HG02943 (cell line): Measurements from ENCODE around the gene SETD9.

Experiments used
- ATAC-seq: cut with Tn5 transposase; IDR thresholded peaks from one replicate; pipeline ENCODE4 v1.9.1; 2021; ENCODE audit warnings: mild to moderate bottlenecking, low read depth, moderate library complexity; ENCODE audit not compliant: unreplicated experiment

SETD9 gene

GRCh38 chr5:56909294-56910209, at the start of gene SETD9:
TSS of gene SETD9 (plus strand) at chr5:56909596. CDS start at chr5:56909646, 50 bp downstream.
- peak; percentile 92 for ATAC-seq

- no peak for ATAC-seq
These were observed 47.4 kb upstream of the SETD9 start for GRCh38 chr5:56861893-56862485.

DNA sequence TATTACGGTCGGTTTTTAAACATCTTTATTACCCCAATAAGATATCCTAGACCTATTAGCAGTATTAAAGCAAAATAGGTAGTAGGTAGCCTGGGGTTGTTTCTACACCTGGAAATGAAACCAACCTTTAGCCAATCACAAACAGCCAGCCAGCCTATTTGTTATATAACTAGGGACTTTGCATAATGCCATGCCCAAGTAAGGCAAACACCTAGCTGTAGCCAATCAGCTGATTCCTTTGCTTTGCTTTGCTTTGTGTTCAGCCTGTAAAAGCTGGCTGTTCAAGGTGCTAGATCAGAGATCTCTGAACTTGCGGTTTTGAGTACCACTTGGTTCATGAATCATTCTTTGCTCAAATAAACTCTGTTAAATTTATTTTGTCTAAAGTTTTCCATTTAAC, 46.5 kb upstream of the SETD9 start:
- ATAC-seq, result no peak

- no peak for ATAC-seq
These were observed 37.6 kb upstream of the SETD9 start for GRCh38 chr5:56871777-56872176.

GRCh38 chr5:56873056-56873455, 36.3 kb upstream of the SETD9 start:
- no peak for ATAC-seq

DNA sequence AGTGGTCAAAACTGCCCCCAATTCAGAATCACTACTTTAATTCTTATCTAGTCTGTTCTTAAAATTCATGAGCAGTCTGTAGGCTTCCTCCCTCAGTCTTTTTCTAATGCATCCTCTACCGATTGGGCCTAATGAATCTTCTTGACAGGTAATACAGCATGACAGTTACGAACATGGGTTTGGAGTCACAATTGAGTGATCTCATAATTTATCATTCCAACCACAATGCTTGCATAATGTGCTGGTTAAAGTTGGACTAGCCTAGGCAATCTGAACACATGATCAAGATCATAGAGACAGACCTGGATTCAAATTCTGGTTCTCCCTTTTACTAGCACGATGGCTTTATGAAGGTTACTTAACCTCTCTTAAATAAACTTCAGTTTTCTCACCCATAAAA, 33.1 kb upstream of the SETD9 start:
- no peak for ATAC-seq

- no peak for ATAC-seq
These were observed 27.8 kb upstream of the SETD9 start for GRCh38 chr5:56881571-56881970.

DNA sequence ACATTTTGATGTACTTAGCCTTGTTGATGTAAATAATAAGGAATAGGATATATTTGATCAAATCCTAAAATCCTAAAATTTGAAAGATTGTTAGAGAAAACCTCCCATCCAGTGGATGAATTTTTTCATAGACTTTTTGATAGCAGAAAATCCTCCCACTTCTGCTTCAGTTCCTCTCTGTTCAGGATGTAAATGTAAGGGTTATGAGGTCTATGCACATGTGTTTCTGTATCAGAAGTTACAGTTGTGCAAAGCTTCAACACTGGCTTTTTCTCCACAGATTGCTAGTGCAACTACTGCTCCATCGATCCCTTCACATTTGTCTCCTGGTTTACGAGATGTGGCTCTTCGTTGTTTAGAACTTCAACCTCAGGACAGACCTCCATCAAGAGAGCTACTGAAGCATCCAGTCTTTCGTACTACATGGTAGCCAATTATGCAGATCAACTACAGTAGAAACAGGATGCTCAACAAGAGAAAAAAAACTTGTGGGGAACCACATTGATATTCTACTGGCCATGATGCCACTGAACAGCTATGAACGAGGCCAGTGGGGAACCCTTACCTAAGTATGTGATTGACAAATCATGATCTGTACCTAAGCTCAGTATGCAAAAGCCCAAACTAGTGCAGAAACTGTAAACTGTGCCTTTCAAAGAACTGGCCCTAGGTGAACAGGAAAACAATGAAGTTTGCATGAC, 16.0 kb upstream of the SETD9 start:
- no peak for ATAC-seq

DNA sequence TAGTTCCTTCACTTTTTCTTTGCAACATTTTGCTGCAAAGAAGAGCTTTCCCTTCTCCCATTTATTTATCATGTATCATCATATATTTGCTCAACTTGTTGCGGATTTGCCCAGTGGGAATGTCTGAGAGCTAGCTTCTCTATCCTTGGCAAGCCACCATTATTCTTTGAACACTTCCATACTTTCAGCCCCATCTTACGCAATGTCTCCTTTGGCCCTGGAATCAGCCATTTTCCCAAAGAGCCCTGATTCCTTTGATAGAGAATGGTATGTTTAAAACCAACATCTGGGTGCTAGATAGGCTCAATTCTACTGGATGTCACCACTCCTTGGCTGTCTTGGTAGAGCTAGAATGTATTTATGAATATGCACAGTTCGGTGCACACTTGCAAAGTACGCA, 12.6 kb upstream of the SETD9 start:
- ATAC-seq, result no peak

GRCh38 chr5:56898213-56898612, 11.2 kb upstream of the SETD9 start:
- ATAC-seq, result no peak

GRCh38 chr5:56900395-56900794, 9.0 kb upstream of the SETD9 start:
- ATAC-seq, result no peak

- no peak for ATAC-seq
These were observed 8.4 kb upstream of the SETD9 start for GRCh38 chr5:56900858-56901578.

DNA sequence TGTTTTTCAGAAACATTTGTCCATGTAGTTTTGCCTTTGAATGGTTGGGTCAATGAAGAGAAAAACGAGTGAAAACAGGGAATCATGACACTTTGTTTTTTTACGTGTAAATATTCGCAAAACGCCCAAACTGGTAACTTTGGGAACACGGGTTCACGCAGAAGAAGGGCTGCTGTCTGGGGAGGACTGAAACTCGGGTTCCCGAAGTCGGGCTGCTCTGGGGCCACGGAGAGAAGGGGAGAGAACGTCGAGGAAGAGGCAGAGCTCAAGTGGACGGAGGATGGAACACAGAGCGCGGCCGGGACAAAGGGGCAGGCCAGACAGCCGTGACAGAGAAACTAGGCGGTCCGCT, 478 bp upstream of the SETD9 start:
- peak; percentile 40 for ATAC-seq

DNA sequence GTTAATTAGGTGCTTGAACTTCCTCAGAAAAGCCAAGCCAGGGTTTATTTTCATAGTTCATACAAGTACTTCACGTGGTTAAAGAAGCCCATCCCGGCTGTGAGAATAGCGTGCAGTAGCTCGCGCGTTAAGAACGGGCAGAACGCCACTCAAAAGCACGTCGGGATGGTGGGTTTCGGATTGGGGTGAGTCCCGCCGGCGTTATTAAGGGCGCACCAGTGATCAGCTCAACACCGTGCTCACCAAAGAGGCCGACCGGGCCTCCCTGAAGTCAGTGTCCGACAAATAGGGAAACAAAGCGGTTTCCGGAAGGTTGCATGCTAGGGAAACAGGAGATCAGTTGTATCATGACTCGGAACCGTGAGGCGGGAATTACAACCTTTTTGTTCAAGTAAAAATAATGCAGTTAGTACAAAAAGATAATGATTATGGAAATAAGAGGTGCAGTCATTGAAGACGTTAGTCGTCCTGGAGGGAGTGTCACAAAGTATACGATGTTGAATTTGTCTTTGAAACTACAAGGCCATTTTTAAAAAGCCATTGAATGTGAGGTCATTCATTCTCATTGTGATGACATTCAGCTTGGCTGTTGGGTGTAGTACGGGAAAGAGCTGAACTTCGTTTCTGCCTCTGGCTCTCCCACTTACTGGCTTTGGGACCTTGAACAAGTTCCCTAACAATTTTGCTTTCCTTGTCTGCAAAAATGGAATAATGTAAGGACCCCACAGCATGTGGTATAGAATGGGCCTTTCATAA, 992 bp downstream of the SETD9 start:
- ATAC-seq, result peak; percentile 26

- no peak for ATAC-seq
These were observed 4.4 kb downstream of the SETD9 start for GRCh38 chr5:56913766-56914165.

GRCh38 chr5:56914678-56915077, 5.3 kb downstream of the SETD9 start:
- no peak for ATAC-seq

DNA sequence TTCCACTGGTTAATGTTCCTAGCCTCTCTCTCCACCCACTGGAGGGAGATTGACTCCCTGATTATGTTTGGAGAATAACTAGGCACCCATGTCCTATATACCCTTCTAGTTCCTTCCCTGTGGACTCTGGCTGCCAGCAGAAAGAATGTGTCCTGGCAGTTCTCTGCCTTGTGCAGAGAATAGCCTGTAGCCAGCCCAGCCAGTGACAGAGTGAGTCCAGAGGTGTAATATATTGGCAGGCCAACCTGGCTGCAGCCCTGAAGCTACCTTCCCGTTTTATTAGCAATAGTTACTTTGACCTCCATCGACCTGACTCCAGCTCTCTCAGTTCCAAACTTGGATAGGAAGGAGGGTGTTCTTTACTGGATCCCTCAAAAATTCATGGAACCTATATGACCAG, 8.1 kb downstream of the SETD9 start:
- ATAC-seq, result no peak

DNA sequence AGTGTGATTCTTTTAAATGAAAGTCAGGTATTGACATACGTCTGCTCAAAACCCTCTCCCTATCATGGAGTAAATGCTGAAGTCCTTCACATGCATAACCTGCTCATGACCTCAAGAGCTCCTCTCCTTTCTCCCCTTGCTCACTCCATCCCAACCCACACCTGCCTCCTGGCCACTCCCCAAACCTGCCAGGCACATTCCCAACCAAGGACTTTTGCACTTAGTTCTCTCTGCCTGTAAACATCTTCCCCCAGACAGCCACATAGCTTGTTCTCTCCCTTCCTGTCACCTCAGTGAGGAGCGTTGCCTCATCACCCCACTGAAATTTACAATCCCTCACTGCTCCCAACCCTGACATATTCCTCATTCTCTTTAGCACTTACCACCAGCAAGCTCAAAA, 8.7 kb downstream of the SETD9 start:
- no peak for ATAC-seq

GRCh38 chr5:56919942-56920662, 10.7 kb downstream of the SETD9 start:
- no peak for ATAC-seq

DNA sequence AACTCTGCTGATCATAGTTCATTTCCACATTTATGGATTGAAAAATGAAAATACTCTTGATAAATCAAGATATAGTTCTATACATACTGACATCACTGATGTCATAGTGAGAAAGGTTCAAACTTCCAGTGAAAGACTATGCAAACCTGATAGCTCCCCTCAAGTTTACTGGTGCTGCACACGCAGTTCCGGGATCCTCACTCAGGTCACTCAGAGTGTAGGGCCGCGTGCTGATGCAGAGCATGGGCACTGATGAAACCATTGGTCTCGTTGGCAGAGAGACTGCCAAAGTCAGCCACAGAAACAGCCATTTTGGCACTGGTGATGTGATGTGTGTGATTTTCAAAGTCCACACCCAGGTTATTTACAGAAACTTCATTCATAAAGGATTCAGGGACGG, 13.5 kb downstream of the SETD9 start:
- no peak for ATAC-seq
